ENCODE measurements around the gene H2BK1. TPM values are rescaled to one million over a fixed set of nuclear protein-coding genes. Genes with fewer than 3 reads are reported as not detected.

The H2BK1 gene
- total and polyA plus RNA-seq, 12 donors: not detected

DNA sequence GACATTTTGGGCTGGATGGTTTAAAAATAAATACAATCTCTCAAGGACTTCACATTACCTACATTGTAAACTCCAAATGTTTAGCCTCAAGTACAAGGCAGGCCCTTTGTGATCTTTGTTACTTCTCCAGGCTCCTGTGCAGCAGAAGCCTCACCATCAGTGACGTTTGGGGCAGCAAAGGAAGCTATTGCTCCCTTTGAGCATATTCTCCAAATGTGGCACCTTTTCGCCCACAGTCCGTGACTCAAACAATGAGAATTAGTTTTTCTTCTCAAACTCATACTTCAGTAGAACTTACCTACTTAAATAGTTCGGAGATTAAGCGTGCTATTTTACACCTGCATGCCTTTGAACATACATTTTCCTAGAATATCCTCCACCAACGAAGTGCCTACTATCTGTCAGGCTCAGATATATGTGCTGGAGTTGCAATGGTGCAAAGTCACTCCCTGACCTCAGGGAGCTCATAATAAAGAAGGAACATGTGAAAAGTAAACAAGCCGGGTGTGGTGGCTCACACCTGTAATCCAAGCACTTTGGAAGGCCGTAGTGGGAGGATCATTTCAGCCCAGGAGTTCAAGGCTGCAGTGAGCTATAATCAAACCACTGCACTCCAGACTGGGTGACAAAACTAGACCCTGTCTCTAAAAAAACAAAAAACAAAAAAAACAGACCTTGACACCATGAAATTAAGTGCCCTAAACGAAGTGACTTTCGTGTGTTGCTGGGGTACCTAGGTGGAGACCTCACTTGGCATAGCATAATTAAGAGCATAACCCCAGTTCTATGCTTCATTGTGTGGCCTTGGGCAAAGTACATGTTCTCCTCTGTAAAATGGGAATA, 18.0 kb upstream of the H2BK1 start:
- DNase-seq (no peak), ATAC-seq (no peak)
- H3K27me3 ChIP-seq: no peaks in the 10 kb centered on the region
- peaks cover 0 to 23% (median 16%) of the 10 kb centered on the region in 9 donors for H3K36me3 ChIP-seq
- WGBS, 2 donors: 72% methylated on average over 10 of the region's 10 CpGs
- intact Hi-C loops (cut with DNase I): loop anchor here in 2 of 10 donors (5.0 kb wide), 1 partner anchor 106 kb away; no protein-coding TSS in a partner anchor
- H3K4me3 ChIP-seq: peak overlapping the region in 9 of 10 donors; percentile 65 to 94 (median 88)
- H3K9me3 ChIP-seq: no peaks in the 10 kb centered on the region
- TF ChIP-seq, protein P1, sequence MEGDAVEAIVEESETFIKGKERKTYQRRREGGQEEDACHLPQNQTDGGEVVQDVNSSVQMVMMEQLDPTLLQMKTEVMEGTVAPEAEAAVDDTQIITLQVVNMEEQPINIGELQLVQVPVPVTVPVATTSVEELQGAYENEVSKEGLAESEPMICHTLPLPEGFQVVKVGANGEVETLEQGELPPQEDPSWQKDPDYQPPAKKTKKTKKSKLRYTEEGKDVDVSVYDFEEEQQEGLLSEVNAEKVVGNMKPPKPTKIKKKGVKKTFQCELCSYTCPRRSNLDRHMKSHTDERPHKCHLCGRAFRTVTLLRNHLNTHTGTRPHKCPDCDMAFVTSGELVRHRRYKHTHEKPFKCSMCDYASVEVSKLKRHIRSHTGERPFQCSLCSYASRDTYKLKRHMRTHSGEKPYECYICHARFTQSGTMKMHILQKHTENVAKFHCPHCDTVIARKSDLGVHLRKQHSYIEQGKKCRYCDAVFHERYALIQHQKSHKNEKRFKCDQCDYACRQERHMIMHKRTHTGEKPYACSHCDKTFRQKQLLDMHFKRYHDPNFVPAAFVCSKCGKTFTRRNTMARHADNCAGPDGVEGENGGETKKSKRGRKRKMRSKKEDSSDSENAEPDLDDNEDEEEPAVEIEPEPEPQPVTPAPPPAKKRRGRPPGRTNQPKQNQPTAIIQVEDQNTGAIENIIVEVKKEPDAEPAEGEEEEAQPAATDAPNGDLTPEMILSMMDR (IDR thresholded peaks at IDR 0.05): no peak
- H3K27ac ChIP-seq: peak overlapping the region in 9 of 10 donors; percentile 70 to 91 (median 81)
- H3K4me1 ChIP-seq: peaks cover 13 to 41% (median 32%) of the 10 kb centered on the region in 9 donors

DNA sequence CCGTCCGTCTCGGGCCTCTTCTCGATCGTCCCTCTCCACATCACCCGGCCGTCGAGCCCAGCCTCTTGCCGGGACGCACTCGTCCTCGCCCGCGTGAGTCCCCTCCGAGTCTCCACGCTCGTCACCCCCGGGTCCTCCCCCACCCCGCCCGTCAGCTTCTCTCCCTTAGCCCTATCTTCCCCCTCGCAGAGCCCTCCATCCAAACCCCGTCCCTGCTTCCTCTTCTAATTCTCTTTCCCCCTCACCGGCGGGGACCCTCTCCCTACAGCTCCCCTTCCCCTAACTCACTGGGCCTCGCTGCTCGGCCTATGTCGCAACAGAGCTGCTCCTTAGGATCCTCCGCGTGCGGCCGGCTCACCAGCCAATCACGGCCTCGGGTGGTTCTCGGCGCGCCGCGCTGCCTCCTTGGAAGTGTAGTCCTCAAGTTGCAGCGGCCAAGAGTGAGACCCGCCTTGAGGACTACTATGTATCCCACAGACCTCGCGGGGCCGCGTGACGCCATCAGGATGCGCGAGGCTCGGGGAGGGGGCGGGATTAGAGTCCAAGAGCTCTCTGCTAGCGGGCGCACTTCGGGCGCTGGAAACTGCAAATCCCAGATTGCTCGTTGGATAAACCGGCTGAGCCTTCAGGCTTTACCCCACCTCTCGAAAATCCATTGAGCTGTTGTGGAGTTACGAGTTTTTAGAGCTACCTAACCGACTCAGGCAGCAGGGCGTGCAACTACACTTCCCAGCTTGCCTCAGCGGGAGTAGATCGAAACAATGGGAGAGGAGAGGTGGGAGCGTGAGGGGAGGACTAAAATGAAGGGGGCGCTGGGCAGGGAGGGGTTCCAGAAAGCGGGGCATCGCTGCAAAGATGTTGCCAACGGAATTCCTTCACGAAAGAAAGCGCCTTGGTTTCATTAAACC, 16.8 kb upstream of the H2BK1 start, which contains the start of gene ABCF2:
ABCF2 (minus strand) TSS at position 331 of the 908 bp plus-strand sequence. CDS start 747 bp downstream, outside the sequence.
- WGBS, 2 donors: 0 to 1% methylated on average over 68 of the region's 68 CpGs
- ATAC-seq (peak; percentile 99 to 100 (median 99)), DNase-seq (peak; percentile 99)
- intact Hi-C loops (cut with DNase I): loop anchor here in 2 of 10 donors (5.0 kb wide), 1 partner anchor 105 kb away; no protein-coding TSS in a partner anchor
- Histone ChIP-seq H3K9me3 (no peaks in the 10 kb centered on the region), H3K36me3 (peaks cover 0 to 35% (median 27%) of the 10 kb centered on the region in 9 donors), H3K4me1 (peaks cover 9 to 37% (median 27%) of the 10 kb centered on the region in 9 donors), H3K27me3 (no peaks in the 10 kb centered on the region), H3K27ac (peak within 1 kb of the TSS in 9 of 10 donors; percentile 70 to 91 (median 81)), H3K4me3 (peak within 1 kb of the TSS; percentile 65 to 94 (median 88))
- TF ChIP-seq, protein P1 (IDR thresholded peaks at IDR 0.05): peak in 1 of 9 donors; percentile 7

DNA sequence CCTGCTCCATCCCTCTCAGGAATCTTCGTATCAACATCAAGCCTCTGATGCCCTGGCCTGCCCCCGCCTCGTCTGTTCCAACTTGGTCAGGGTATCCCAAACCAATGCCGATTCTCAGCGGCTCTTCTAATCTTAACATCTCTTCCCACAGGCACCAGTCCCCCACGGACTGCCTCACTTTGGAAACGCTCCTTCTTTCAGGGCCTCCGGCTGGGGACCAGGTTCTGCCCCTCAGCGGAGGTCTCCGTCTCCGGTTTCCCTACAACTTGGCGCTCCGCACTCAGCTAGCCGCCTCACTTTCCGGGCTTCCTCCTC, 16.2 kb upstream of the H2BK1 start:
- no peaks in the 10 kb centered on the region for H3K9me3 ChIP-seq
- peaks cover 0 to 41% (median 33%) of the 10 kb centered on the region in 9 donors for H3K36me3 ChIP-seq
- TF ChIP-seq, protein P1 (IDR thresholded peaks at IDR 0.05): no peak
- ATAC-seq (peak in 5 of 8 donors; percentile 0 to 12 (median 3)), DNase-seq (no peak)
- H3K4me3 ChIP-seq: peak overlapping the region; percentile 65 to 94 (median 88)
- WGBS, 2 donors: 0% methylated on average over 15 of the region's 15 CpGs
- no peaks in the 10 kb centered on the region for H3K27me3 ChIP-seq
- peak overlapping the region in 9 of 10 donors; percentile 63 to 91 (median 81) for H3K27ac ChIP-seq
- intact Hi-C loops (cut with DNase I): loop anchor here in 2 of 10 donors (5.0 kb wide), 1 partner anchor 104 kb away; no protein-coding TSS in a partner anchor
- peaks cover 8 to 31% (median 25%) of the 10 kb centered on the region in 9 donors for H3K4me1 ChIP-seq
